Measurements from ENCODE around the gene BAZ2B.

BAZ2B gene

DNA sequence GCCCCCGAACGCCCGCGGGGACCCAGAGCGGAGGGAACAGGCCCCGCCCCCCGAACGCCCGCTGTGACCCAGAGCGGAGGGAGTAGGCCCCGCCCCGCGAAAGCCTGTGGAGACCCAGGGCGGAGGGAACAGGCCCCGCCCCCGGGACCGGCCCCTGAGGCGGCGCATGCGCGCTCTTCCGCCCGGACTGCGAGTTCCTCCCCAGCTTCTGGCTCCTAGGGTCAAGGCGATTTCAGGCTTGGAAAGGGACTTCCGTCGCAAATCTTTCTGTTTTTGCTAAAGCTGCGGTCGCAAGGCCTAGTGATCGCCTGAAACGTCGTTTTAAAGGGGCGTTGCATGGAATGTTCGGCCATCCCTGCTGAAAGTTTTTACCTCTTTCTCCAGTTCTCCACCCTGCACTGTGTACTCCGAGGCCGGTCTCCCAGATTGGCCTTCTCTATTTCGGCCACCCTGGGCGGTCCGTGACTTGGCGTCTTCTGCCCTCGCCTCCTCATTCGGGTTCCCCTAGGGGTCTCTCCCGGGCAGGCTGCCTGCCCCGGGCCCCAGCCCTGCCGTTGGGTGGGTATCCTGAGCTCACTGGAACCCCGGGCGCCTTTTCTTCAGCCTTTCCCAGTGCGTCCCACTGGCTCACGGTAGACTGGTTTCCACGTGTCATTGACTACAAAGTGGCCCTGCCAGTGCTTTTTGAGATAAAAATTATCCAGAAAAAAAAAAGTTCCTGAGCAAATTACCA lies 329.5 kb downstream of the BAZ2B start:
- Histone ChIP-seq H3K27me3 (no peaks in the 10 kb centered on the region), H3K9me3 (replicated peaks in 1 of 11) (peaks cover 0 to 20% (median 5%) of the 10 kb centered on the region in 11 experiments; a peak in 9 of 22 replicates), H3K27ac (peak overlapping the region; percentile 85 to 97 (median 91)), H4K20me1 (peaks cover 0 to 6% (median 0%) of the 10 kb centered on the region in 11 experiments; a peak in 2 of 22 replicates), H3K4me1 (peaks cover 32 to 68% (median 51%) of the 10 kb centered on the region in 10 experiments), H3K4me3 (peak overlapping the region; percentile 77 to 97 (median 90)), H3K36me3 (peaks cover 6 to 15% (median 11%) of the 10 kb centered on the region in 11 experiments; a peak in 18 of 22 replicates), H3K9ac (peak overlapping the region; percentile 84 to 93 (median 89)), H3K4me2 (peak overlapping the region; percentile 90 to 98 (median 96))
- TF ChIP-seq Cebpa-rat (IDR thresholded peaks at IDR 0.05) = no peak

DNA sequence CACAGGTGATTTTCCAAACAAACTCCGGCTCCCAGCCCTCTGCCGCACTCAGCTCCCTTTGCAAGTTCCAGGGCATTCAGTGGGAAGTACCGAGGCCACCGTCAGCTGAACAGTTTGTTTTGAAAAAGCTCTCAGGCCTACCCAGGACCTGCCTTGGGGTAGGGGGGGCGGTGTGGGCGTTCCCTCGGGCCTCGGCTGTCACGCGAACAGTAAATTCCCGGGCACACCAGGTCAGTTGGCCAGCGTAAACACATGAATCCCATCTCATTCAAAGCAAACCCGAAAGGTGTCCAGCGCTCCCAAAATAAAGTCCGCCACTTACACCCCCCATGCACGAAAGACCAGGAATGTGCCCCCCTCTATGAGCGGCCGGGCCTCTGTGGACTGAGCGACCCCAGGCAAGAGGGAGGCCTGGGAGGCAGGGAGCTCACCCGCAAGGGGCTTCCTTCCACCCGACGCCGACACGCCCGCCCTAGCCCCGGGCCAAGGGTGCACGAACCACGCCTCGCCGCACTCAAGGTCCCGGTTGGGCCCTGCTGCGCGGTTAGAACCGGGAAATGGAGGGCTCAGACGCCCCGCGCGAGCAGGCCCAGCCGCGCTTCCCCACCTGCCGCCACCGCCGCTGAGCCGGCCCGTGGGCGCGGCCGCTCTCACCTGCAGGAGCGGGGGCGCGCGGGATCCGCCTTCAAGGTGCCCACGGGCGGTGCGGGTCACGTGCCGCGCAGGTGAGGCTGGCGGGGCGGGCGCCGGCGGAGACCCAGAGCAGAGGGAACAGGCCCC lies 330.2 kb downstream of the BAZ2B start, which contains the start of gene WDSUB1:
TSS of gene WDSUB1 (minus strand) at position 775 of the 780 bp plus-strand sequence. CDS start 3,634 bp downstream, outside the sequence.
- no peak for TF ChIP-seq Cebpa-rat (IDR thresholded peaks at IDR 0.05)
- H3K9me3 ChIP-seq (replicated peaks in 1 of 11) = peaks cover 0 to 27% (median 9%) of the 10 kb centered on the region in 11 experiments; a peak in 14 of 22 replicates
- peaks cover 0 to 6% (median 0%) of the 10 kb centered on the region in 11 experiments; a peak in 2 of 22 replicates for H4K20me1 ChIP-seq
- peak within 1 kb of the TSS; percentile 77 to 97 (median 90) for H3K4me3 ChIP-seq
- peaks cover 31 to 74% (median 55%) of the 10 kb centered on the region in 10 experiments for H3K4me1 ChIP-seq
- H3K36me3 ChIP-seq = peaks cover 12 to 22% (median 18%) of the 10 kb centered on the region in 11 experiments
- H3K27me3 ChIP-seq = no peaks in the 10 kb centered on the region
- peak within 1 kb of the TSS; percentile 84 to 93 (median 89) for H3K9ac ChIP-seq
- H3K27ac ChIP-seq = peak within 1 kb of the TSS; percentile 85 to 97 (median 91)
- H3K4me2 ChIP-seq = peak within 1 kb of the TSS; percentile 91 to 98 (median 96)

DNA sequence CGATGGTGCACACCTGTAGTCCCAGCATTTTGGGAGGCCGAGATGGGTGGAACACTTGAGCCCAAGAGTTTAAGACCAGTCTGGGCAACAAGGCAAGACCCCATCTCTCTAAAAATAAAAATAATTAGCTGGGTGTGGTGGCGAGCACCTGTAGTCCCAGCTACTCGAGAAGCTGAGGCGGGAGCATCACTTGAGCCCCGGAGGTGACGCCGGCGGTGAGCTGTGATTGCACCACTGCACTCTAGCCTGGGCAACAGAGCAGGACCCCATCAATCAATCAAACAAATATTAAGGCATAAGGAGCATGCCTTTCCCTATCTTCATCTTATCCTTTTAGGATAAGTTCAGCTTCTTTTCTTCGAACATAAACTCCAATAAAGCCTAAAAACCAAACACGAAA lies 330.9 kb downstream of the BAZ2B start:
- H3K9me3 ChIP-seq (replicated peaks in 1 of 11) = peaks cover 0 to 33% (median 14%) of the 10 kb centered on the region in 11 experiments; a peak in 15 of 22 replicates
- H3K27ac ChIP-seq = peak overlapping the region in 9 of 11 experiments; percentile 85 to 97 (median 92); a peak in 10 of 22 replicates
- peaks cover 0 to 6% (median 0%) of the 10 kb centered on the region in 11 experiments; a peak in 2 of 22 replicates for H4K20me1 ChIP-seq
- no peak for TF ChIP-seq Cebpa-rat (IDR thresholded peaks at IDR 0.05)
- H3K4me3 ChIP-seq = peak overlapping the region; percentile 77 to 97 (median 90)
- H3K4me1 ChIP-seq = peaks cover 24 to 67% (median 48%) of the 10 kb centered on the region in 10 experiments
- H3K9ac ChIP-seq = peak overlapping the region; percentile 84 to 93 (median 89)
- H3K27me3 ChIP-seq = no peaks in the 10 kb centered on the region
- H3K36me3 ChIP-seq = peaks cover 18 to 29% (median 24%) of the 10 kb centered on the region in 11 experiments
- H3K4me2 ChIP-seq = peak overlapping the region; percentile 88 to 98 (median 96)

DNA sequence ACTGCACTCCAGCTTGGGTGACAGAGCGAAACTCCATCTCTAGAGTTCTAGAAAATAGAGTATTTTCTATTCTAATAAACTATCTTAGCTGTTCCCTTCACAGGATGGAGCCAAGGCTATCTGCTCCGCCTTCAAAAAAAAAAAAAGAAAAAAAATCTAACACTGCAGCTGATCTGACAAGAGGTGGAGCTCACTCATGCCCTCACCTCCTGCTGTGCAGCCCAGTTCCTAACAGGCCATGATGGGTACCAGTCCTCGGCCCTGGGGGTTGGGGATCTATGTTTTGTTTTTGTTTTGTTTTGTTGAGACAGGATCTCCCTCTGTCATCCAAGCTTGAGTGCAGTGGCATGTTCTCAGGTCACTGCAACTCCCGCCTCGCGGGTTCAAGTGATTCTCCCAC lies 332.8 kb downstream of the BAZ2B start:
- Histone ChIP-seq H3K27me3 (no peaks in the 10 kb centered on the region), H3K4me3 (no peak overlapping the region), H4K20me1 (peaks cover 0 to 6% (median 0%) of the 10 kb centered on the region in 11 experiments; a peak in 2 of 22 replicates), H3K4me1 (peaks cover 21 to 60% (median 41%) of the 10 kb centered on the region in 10 experiments), H3K36me3 (peaks cover 30 to 46% (median 41%) of the 10 kb centered on the region in 11 experiments), H3K9ac (no peak overlapping the region), H3K4me2 (peak overlapping the region in 5 of 11 experiments; percentile 51 to 98 (median 96); a peak in 6 of 22 replicates), H3K27ac (no peak overlapping the region), H3K9me3 (replicated peaks in 1 of 11) (peaks cover 0 to 33% (median 16%) of the 10 kb centered on the region in 11 experiments; a peak in 15 of 22 replicates)
- no peak for TF ChIP-seq Cebpa-rat (IDR thresholded peaks at IDR 0.05)

DNA sequence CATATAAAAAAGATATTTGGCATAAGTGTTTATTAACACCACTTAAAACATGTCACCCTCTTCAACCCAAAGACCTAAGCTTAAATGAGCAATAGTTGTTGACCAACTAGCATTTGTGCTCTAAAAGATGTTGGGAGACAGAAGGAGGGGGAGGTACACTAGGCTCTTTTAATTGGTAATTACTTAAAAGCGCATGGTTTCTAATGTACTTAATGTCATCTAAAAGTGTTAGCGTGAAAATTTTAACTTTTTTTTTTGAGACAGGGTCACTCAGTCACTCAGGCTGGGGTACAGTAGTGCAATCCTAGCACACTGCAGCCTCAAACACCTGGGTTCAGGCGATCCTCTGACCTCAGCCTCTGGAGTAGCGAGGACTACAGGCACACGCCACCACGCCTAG lies 335.3 kb downstream of the BAZ2B start:
- Histone ChIP-seq H3K4me2 (peak overlapping the region in 2 of 11 experiments; percentile 37 to 45; a peak in 2 of 22 replicates), H4K20me1 (peaks cover 0 to 6% (median 0%) of the 10 kb centered on the region in 11 experiments; a peak in 2 of 22 replicates), H3K36me3 (peaks cover 35 to 70% (median 53%) of the 10 kb centered on the region in 11 experiments), H3K4me1 (peaks cover 12 to 48% (median 38%) of the 10 kb centered on the region in 10 experiments), H3K27ac (no peak overlapping the region), H3K27me3 (no peaks in the 10 kb centered on the region), H3K9me3 (replicated peaks in 1 of 11) (peaks cover 0 to 33% (median 16%) of the 10 kb centered on the region in 11 experiments; a peak in 15 of 22 replicates), H3K4me3 (no peak overlapping the region), H3K9ac (no peak overlapping the region)
- no peak for TF ChIP-seq Cebpa-rat (IDR thresholded peaks at IDR 0.05)

DNA sequence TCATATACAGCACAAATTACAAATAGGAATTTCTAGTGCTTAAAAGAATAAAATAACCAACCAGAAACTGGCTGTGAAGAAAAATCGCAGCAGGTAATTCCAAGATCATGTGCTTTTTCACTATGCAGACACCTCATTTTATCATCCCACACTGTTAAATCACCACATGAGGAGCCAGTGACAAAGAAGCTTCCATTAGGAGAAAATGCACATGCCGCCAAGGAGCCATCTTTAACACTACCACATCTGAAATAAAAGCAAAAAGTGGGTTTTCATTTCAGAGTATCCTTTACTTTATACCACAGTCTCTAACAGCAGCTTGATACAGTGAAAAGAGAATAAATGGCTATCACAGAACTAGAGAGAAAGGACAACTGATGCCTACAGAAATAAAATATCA lies 336.6 kb downstream of the BAZ2B start:
- H3K36me3 ChIP-seq = peaks cover 35 to 82% (median 61%) of the 10 kb centered on the region in 11 experiments
- no peaks in the 10 kb centered on the region; a peak in 1 of 22 replicates for H4K20me1 ChIP-seq
- H3K27me3 ChIP-seq = no peaks in the 10 kb centered on the region
- H3K4me3 ChIP-seq = no peak overlapping the region
- H3K4me1 ChIP-seq = peaks cover 1 to 35% (median 25%) of the 10 kb centered on the region in 10 experiments
- no peak overlapping the region for H3K9ac ChIP-seq
- H3K9me3 ChIP-seq (replicated peaks in 1 of 11) = peaks cover 0 to 33% (median 16%) of the 10 kb centered on the region in 11 experiments; a peak in 15 of 22 replicates
- H3K4me2 ChIP-seq = no peak overlapping the region
- TF ChIP-seq Cebpa-rat (IDR thresholded peaks at IDR 0.05) = no peak
- no peak overlapping the region for H3K27ac ChIP-seq

DNA sequence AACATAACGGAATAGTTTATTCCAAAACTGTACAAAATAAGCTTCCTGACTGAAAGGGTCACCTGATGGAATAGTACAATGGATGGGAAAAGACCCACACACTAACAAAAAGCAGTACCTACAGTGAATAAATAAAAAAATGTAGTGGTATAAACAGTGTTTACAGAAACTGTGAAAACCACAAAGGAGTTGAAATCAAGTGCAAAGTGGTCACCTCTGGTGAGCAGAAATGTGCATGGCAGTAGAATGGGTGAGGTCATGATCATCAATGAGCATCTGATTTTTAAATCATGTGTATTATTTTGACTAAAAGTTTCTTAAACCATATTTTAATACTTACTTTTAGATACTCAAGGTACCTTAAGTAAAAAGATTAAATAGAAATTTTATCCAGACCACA lies 341.2 kb downstream of the BAZ2B start:
- peaks cover 36 to 96% (median 74%) of the 10 kb centered on the region in 11 experiments for H3K36me3 ChIP-seq
- no peaks in the 10 kb centered on the region for H4K20me1 ChIP-seq
- H3K9ac ChIP-seq = no peak overlapping the region
- no peaks in the 10 kb centered on the region for H3K4me1 ChIP-seq
- no peak overlapping the region for H3K27ac ChIP-seq
- no peak overlapping the region for H3K4me3 ChIP-seq
- H3K27me3 ChIP-seq = no peaks in the 10 kb centered on the region
- no peak overlapping the region for H3K4me2 ChIP-seq
- TF ChIP-seq Cebpa-rat (IDR thresholded peaks at IDR 0.05) = no peak
- H3K9me3 ChIP-seq (replicated peaks in 1 of 11) = peaks cover 8 to 13% (median 10%) of the 10 kb centered on the region in 11 experiments; a peak in 17 of 22 replicates

DNA sequence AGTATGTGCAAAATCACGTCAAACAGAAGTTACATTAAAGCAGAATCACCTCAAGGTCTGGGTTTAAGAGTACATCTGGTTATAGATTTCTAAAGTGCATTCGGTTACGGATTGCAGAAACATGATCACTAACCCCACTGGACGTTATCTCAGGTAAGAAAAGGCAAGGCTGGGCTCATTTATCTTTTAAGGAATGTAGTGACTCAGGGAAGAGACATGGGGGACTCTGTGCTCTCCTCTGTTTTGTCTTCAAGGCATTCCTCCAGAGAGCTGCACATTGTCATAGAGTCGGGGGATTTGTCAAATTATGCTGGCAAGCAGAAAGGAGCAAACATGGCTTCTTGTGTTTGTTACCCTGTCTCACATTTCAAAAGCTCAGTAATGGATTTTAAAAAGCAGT lies 344.2 kb downstream of the BAZ2B start:
- no peaks in the 10 kb centered on the region for H4K20me1 ChIP-seq
- no peak overlapping the region for H3K4me3 ChIP-seq
- no peaks in the 10 kb centered on the region for H3K4me1 ChIP-seq
- no peak overlapping the region for H3K4me2 ChIP-seq
- TF ChIP-seq Cebpa-rat (IDR thresholded peaks at IDR 0.05) = no peak
- H3K9me3 ChIP-seq (replicated peaks in 1 of 11) = peaks cover 8 to 16% (median 11%) of the 10 kb centered on the region in 11 experiments; a peak in 17 of 22 replicates
- no peak overlapping the region for H3K9ac ChIP-seq
- no peaks in the 10 kb centered on the region for H3K27me3 ChIP-seq
- no peak overlapping the region for H3K27ac ChIP-seq
- H3K36me3 ChIP-seq = peaks cover 22 to 74% (median 60%) of the 10 kb centered on the region in 11 experiments
